Measurements from ENCODE around the gene TMIGD1.
"Not testable (repeated sequence)": the region's sequence is repeated elsewhere in the genome, so short reads cannot be mapped to it uniquely, and the experiment has no call there.

TMIGD1 gene

DNA sequence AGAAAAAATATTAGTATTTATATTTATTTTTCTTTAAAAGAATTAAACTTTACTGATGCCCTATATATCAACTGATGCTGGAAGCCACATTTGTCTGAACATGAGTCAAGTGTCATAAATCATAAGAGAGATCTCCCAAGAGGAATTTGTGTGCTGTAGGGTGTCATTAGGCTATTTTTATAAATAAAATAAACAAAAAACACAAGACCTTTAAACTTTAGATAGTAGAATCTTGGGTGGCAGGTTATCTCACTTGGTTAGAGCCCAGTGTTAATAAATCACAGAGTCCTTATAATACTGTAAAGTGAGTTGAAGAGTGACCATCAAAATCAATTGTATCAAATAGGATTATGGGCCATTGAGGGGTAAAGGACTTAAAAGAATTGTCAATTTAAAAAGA is 23.6 kb upstream of the TMIGD1 start:
- DNase-seq = no peak

GRCh38 chr17:30354701-30355100 is 20.8 kb upstream of the TMIGD1 start:
- no peak for DNase-seq

DNA sequence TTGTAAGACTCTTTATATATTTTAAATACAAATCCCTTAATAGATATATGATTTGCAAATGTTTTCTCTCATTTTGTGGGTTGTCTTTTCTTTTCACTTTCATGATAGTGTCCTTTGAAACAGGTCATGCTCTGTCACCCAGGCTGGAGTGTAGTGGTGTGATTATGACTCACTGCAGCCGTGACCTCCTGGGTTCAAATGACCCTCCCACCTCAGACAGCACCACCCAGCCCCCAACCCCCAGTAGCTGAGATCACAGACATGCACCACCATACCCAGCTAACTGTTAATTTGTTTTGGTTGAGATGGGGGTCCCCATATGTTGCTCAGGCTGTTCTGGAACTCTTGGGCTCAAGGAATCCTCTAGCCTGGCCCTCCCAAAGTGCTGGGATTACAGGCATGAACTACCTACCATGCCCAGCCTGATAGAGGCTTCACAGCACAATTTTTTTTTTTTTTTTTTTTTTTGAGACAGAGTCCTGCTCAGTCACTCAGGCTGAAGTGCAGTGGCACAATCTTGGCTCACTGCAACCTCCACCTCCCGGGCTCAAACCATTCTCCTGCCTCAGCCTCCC is 18.5 kb upstream of the TMIGD1 start:
- DNase-seq = no peak

DNA sequence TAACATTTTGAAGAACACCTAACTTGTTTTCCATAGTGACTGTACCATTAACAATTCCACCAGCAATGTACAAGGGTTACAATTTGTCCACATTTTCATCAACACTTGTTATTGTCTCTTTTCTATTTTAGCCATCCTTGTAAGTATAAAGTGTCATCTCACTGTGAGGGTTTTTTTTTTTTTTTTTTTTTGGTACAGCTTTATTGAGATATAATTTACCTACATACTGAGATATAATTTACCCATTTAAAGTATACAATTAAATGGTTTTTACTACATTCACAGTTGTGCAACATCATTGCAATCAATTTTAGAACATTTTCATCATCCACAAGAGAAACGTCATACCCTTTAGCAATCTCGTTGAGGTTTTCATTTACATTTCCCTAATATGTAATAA is 17.9 kb upstream of the TMIGD1 start:
- no peak for DNase-seq

- DNase-seq = not testable (repeated sequence)
Measured at GRCh38 chr17:30351263-30351662, 17.4 kb upstream of the TMIGD1 start.

GRCh38 chr17:30349252-30349651 is 15.4 kb upstream of the TMIGD1 start:
- no peak for DNase-seq

DNA sequence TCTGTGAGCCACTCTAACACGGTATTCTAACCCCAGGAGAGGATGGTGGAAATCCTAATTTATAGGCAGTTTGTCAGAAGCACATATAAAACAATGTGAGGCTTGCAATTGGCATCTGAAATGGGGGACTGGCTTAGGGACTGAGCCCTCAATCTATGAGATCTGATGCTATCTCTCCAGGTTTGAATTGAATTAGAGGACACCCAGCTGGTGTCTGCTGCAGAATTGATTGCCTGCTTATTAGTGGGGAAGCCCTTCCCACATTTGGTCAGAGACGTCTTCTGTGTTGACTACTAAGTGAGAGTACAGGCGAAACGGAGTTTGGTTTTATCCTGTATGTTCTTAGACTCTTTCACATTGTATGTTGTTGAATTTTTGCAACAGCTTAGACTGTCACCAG is 13.6 kb upstream of the TMIGD1 start:
- DNase-seq = no peak

GRCh38 chr17:30346221-30346795 is 12.5 kb upstream of the TMIGD1 start:
- no peak for DNase-seq

DNA sequence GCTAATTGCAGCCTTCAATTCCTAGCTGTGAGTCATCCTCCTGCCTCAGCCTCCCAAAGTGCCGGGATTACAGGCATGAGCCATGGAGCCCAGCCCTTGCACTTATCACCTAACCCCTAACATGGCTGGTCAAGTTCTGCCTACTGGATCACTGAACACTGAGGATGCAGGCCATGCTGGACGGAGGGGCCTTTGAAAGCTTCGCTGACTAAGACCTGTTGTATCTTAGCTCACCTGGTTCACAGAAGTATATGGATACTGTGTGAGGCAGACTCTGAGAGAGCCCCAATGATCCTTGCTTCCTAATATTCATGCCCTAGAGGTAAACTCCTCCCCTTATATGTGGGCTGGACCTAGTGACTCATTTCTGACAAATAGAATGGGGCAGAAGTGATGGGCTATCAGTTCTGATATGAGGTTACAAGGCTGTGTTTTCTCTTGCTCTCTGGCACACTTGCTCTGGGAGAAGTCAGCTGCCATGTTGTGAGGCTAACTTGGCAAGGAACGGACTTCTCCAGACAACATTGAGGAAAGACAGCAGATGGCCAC is 11.7 kb upstream of the TMIGD1 start:
- no peak for DNase-seq

DNA sequence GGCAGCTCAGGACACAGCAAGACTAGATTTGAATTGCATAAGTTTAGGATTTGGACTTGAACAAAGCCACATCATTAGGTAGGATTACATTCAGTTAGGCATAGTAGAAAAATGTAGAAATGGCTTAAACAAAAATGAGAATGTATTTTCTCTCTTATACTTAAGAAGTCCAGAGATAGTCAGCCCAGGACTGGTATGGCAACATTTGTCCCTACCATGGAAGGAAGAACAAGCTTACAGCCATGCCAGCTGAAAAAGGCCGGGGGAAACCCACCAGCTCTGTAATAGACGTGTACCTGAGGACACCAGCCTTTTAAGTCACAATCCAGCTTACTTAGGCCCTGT is 11.2 kb upstream of the TMIGD1 start:
- DNase-seq = no peak

DNA sequence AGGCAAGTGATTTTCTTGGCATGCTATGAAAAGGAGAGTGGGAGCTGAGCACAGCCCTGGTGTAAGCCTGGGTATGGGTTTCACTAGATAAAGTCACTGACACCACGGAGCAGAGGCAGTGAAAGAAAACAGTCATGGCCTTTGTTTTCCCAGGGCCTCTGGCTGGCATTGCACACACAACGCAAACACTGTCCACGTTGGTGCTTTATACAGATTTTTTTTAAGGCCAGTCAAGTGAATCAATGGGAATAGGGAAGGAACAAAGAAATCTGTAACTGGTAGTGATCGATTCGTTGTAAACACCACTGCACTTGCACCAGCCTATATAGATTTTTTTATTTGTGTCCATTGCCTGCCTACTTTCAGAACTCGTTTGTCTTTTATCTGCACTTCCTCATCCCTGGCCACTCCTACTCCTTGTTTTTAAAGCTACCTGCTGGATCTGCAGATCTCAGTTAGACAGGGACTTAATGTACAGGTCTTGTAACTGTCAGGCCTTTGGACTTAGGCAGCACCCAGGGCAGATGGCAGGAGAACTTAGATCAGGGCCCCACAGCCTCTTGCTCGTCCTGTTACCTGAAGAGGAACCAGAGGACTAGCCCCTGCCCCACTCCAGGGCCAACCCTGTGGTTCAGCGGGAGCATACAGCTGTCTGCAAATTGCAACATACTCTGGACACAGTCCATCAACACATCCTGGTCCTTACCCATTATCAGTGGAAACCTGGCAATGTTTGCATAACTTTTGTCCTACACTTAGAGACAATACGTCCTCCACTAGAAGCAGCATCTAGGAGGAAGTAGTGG is 10.6 kb upstream of the TMIGD1 start:
- no peak for DNase-seq

DNA sequence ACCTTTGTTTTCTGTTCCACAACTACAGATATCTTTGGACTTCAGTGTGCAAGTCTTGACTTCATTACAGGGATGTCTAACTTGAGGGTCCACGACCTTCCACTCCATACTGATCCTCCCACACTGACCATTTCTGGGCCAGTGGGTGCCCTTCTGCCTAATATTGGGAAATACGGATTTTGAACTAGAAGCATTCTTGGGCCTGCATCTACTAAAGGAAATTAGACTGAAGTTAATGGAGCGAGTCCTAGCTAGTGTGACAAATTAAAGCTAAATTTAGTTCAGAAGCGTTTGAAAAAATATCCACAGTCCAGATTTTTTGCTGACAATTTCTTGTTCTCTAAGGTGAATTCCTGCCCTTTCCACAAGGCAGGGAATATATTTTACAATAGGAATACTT is 9.9 kb upstream of the TMIGD1 start:
- no peak for DNase-seq

GRCh38 chr17:30343244-30343643 is 9.4 kb upstream of the TMIGD1 start:
- not testable (repeated sequence) for DNase-seq

- no peak for DNase-seq
Measured at GRCh38 chr17:30341703-30342249, 7.9 kb upstream of the TMIGD1 start.

DNA sequence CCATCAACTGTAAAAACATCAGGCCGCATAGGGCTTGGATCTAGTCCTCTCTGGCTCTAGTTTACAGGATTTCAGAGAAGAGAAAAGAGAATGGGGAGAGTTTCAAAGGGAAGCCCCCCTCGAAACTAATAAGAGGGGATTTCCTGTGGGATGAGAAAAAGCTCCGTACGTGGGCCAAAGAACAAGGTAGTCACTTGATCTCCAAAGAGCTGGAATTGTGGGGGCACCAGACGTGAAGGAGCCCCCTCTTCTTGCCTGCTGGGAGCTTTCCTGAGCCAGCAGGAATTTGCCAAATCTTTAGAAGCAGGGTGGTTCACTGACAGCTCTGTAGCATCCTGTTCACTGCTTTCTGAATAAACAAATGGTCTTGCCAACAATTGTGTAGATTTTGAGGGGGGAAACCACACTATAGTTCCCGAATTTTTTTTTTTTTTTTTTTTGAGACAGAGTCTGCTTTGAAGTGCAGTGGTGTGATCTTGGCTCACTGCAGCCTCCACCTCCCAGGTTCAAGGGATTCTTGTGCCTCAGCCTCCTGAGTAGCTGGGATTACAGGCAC is 7.0 kb upstream of the TMIGD1 start:
- DNase-seq = no peak

GRCh38 chr17:30339086-30339485 is 5.2 kb upstream of the TMIGD1 start:
- DNase-seq = no peak

DNA sequence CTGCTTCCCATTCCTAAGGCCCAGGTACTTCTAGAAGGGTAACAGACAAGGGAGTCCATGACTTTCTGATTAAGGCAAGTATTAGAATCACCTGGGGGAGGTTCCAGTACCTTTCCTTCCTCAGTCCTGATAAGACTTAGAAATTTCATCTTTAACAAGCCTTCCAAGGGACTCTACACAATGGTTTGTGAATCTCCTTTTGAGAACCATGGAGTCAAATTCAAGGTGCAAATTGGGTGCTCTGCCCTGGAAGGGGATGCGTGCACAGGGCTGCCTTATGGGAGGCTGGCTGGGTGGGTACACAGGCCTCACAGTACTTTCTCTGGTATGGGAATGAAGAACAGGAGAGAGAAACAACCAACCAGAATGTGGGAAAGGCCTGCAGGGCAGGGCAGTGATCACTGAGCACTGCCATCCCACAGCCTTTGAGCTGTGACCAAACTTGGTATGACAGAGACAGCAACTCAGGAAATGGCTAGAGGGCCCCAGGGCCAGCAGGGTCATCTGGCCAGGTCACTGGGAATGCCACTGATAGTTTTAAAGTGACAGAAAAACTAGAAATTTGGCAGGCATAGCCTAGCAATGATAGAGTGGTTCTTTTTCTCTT is 3.6 kb upstream of the TMIGD1 start:
- no peak for DNase-seq

- no peak for DNase-seq
Measured at GRCh38 chr17:30336369-30337171, 2.7 kb upstream of the TMIGD1 start.

DNA sequence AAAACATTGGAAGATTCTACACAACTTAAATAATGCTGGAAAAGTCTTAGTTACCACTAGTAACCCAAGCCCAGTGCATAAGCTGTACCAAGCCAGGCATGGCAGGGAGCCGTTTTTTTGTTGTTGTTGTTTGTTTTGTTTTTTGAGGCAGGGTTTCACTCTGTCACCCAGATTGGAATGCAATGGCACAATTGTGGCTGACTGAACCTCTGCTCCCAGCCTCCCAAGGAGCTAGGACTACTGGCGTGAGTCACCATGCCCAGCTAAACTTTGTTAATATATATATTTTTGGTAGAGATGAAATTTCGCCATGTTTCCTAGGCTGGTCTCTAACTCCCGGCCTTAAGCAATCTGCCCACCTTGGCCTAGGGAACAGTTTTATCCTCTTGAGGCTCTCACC is 564 bp upstream of the TMIGD1 start:
- DNase-seq = no peak

DNA sequence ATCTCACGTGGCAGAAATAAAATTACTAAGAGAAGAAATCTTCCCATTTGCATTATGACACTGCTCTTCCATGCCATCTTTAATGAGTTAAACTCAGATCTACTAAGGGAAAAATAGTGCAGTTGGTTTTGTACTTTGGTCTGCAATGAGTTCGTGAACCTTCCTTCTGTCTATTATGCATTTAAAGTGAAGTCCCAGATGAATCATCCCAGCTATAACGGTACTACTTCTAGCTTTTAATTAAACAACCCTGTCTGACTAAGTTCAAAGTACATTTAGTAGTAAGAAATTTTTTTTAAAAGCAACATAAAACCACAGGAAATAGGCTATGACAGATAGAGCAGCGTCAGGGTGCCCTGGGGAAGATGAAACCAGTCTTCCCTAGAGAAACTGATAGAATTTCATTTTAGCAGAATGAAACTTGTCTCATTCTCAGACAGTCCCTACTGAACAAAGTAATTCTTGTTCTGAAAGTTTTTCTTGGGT is 1.8 kb downstream of the TMIGD1 start:
- no peak for DNase-seq

- no peak for DNase-seq
Measured at GRCh38 chr17:30326809-30327208, 7.0 kb downstream of the TMIGD1 start.

DNA sequence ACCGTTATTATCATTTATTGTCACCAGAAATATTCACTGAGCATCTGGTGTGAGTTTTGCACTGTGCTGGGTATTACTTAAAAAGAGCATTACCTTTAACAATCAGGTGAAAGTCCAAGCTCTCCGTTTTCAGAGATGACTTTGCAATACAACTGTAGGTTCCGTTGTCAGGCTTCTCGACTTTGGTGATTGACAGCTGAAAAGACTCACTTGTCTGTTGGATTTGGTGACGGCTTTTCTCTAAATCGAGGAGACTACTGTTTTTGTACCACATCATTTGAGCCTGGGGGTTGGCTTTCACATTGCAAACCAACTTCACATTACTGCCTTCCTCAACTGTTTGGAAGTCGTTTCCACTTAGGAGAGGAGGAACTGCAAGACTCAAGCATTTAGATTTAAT is 9.1 kb downstream of the TMIGD1 start:
- no peak for DNase-seq
